ENCODE data around the gene LZTS2. TPM values are rescaled to one million over a fixed set of nuclear protein-coding genes. Genes with fewer than 3 reads are reported as not detected.

Gene LZTS2
- polyA plus RNA-seq, 2 of the 4 experiments (the other 2 are of a cell fraction) = 13.8 to 35.5 TPM

- TF ChIP-seq MAFK (IDR thresholded peaks at IDR 0.05; ENCODE audit: partially characterized antibody) (no peak), KDM1A (IDR thresholded peaks at IDR 0.05; ENCODE audit: low read depth) (no peak), ZNF302 (CRISPR knock-in tag; IDR thresholded peaks at IDR 0.05) (no peak), RCOR1 (IDR thresholded peaks at IDR 0.05; ENCODE audit: low read depth, low read length) (no peak), HES2 (IDR thresholded peaks at IDR 0.05) (no peak), HOXA7 (CRISPR knock-in tag; IDR thresholded peaks at IDR 0.05) (no peak), EP300 (IDR thresholded peaks at IDR 0.05) (no peak), BHLHE40 (IDR thresholded peaks at IDR 0.05; ENCODE audit: low read depth, low read length) (no peak), CTCF (IDR thresholded peaks at IDR 0.05) (no peak), NR3C1 (IDR thresholded peaks at IDR 0.05) (no peak), MAZ (IDR thresholded peaks at IDR 0.05; ENCODE audit: borderline replicate concordance, low read depth, low read length) (no peak), ZC3H11A (IDR thresholded peaks at IDR 0.05) (no peak), HOXB13 (CRISPR knock-in tag; IDR thresholded peaks at IDR 0.05; ENCODE audit: low read depth) (no peak), HOXB5 (CRISPR knock-in tag; IDR thresholded peaks at IDR 0.05) (no peak), ZFP36 (IDR thresholded peaks at IDR 0.05; ENCODE audit: borderline replicate concordance, partially characterized antibody) (no peak)
- Histone ChIP-seq H3K4me3 (no peak overlapping the region), H3K9me3 (no peaks in the 10 kb centered on the region), H3K27ac (no peak overlapping the region), H3K4me1 (peaks cover 4% of the 10 kb centered on the region; the same call in 1 of the 3 replicates), H3K4me2 (no peak overlapping the region)
- ChIA-PET CTCF (interaction anchor here (16.1 to 59.3 kb wide), 2 partner anchors 26 to 56 kb away, joined by 145 to 2364 read pairs; partner anchors contain the start of genes KAZALD1 and LZTS2), POLR2A (no interaction called here)
- FAIRE-seq = no peak
- DNase-seq (ENCODE audit: low read depth in 1 of 2, low spot score in 1 of 2) = no peak
- ATAC-seq = no peak
- WGBS (ENCODE audit: missing lambda C conversion rate) = 78% methylated on average over 4 of the region's 4 CpGs
Measured at GRCh38 chr10:101021239-101021638, 21.6 kb downstream of the LZTS2 start.

- no peak for DNase-seq (ENCODE audit: low read depth in 1 of 2, low spot score in 1 of 2)
- WGBS (ENCODE audit: missing lambda C conversion rate) = 73% methylated on average over 10 of the region's 11 CpGs
- H3K27ac ChIP-seq = no peak overlapping the region
- H3K4me2 ChIP-seq = no peak overlapping the region
- FAIRE-seq = no peak
- POLR2A ChIA-PET = no interaction called here
- CTCF ChIA-PET = interaction anchor here (16.1 to 59.3 kb wide), 3 partner anchors 5 to 55 kb away, joined by 145 to 2364 read pairs (median 373); partner anchors contain the start of genes KAZALD1 and LZTS2
- no peak overlapping the region for H3K4me3 ChIP-seq
- no peaks in the 10 kb centered on the region for H3K9me3 ChIP-seq
- ATAC-seq = no peak
- TF ChIP-seq ZFP36 (IDR thresholded peaks at IDR 0.05; ENCODE audit: borderline replicate concordance, partially characterized antibody) (no peak), HMGXB4 (CRISPR knock-in tag; IDR thresholded peaks at IDR 0.05; ENCODE audit: borderline replicate concordance) (no peak), EHF (CRISPR knock-in tag; IDR thresholded peaks at IDR 0.05) (no peak), USF2 (IDR thresholded peaks at IDR 0.05) (no peak), TP53 (CRISPR knock-in tag; IDR thresholded peaks at IDR 0.05) (no peak), RCOR1 (IDR thresholded peaks at IDR 0.05; ENCODE audit: low read depth, low read length) (no peak), HOXB13 (CRISPR knock-in tag; IDR thresholded peaks at IDR 0.05; ENCODE audit: low read depth) (no peak), RFX5 (IDR thresholded peaks at IDR 0.05) (no peak), ZC3H11A (IDR thresholded peaks at IDR 0.05) (no peak), NPAS2 (CRISPR knock-in tag; IDR thresholded peaks at IDR 0.05; ENCODE audit: borderline replicate concordance) (no peak), ESRRA (IDR thresholded peaks at IDR 0.05; ENCODE audit: borderline replicate concordance, low read length) (no peak), JUN (IDR thresholded peaks at IDR 0.05) (no peak), GATA3 (IDR thresholded peaks at IDR 0.05; ENCODE audit: borderline replicate concordance) (no peak), JUNB (IDR thresholded peaks at IDR 0.05) (no peak), NR3C1 (IDR thresholded peaks at IDR 0.05) (no peak), BHLHE40 (IDR thresholded peaks at IDR 0.05; ENCODE audit: low read depth, low read length) (no peak)
- peaks cover 4% of the 10 kb centered on the region; the same call in 1 of the 3 replicates for H3K4me1 ChIP-seq
Measured at GRCh38 chr10:101021692-101022251, 22.2 kb downstream of the LZTS2 start.

Data from A549 (cell line).